Gastrocnemius medialis (tissue), 4 donors: ENCODE data around the gene THOC7.

Experiments used
- POLR2A ChIP-seq, 2 donors: fragments of 450-650 bp; IDR thresholded peaks; one replicate each; pipeline ENCODE4 v1.6.1; 2017; ENCODE audit warnings: antibody characterized with exemption in 2 of 2, mild to moderate bottlenecking in 2 of 2, moderate library complexity in 2 of 2
- TF ChIP-seq, protein P1 (sequence below), 5 experiments: fragments of 450-650 bp in 3 of 5; fragments of 200-600 bp in 2 of 5; sonication (generic) in 2 of 5; IDR thresholded peaks in 4 of 5; conservative IDR thresholded peaks in 1 of 5; 1 replicate in 4 of 5; 2 replicates in 1 of 5; pipeline ENCODE4 v1.5.1; 2016 to 2019; ENCODE audit warnings: antibody characterized with exemption in 5 of 5, mild to moderate bottlenecking in 3 of 5, moderate library complexity in 3 of 5

DNA sequence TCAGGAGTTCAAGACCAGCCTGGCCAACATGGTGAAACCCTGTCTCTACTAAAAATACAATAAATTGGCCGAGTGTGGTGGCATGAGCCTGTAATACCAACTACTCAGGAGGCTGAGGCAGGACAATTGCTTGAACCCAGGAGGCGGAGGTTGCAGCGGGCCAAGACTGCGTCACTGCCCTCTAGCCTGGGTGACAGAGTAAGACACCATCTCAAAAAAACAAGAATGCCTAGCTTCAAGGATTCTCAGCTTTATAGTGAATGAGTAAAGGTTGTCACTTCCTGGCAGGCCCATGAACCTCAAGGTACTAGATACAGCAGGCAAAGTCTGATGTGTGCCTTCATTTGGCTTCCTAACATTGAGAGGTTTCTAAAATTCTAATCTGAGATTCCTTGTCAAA, 14.4 kb downstream of the THOC7 start:
- no peak for TF ChIP-seq POLR2A (IDR thresholded peaks at IDR 0.05)
- TF ChIP-seq, protein P1, sequence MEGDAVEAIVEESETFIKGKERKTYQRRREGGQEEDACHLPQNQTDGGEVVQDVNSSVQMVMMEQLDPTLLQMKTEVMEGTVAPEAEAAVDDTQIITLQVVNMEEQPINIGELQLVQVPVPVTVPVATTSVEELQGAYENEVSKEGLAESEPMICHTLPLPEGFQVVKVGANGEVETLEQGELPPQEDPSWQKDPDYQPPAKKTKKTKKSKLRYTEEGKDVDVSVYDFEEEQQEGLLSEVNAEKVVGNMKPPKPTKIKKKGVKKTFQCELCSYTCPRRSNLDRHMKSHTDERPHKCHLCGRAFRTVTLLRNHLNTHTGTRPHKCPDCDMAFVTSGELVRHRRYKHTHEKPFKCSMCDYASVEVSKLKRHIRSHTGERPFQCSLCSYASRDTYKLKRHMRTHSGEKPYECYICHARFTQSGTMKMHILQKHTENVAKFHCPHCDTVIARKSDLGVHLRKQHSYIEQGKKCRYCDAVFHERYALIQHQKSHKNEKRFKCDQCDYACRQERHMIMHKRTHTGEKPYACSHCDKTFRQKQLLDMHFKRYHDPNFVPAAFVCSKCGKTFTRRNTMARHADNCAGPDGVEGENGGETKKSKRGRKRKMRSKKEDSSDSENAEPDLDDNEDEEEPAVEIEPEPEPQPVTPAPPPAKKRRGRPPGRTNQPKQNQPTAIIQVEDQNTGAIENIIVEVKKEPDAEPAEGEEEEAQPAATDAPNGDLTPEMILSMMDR (IDR thresholded peaks at IDR 0.05 in 4 of 5, conservative IDR thresholded peaks at IDR 0.05 in 1 of 5): no peak
